Suprapubic skin (tissue), 4 donors: ENCODE data around the gene TMTC1. TPM values are rescaled to one million over a fixed set of nuclear protein-coding genes. Genes with fewer than 3 reads are reported as not detected.

ENCODE experiments used
- DNase-seq, 2 donors: peaks; one replicate each; pipeline ENCODE4 v3.0.0-alpha.2; 2019; ENCODE audit warnings: low spot score in 2 of 2
- H3K27ac ChIP-seq: fragments of 200-600 bp; sonication (generic); one replicate; pipeline ENCODE4 v1.5.1; 2019
- H3K27me3 ChIP-seq: fragments of 200-600 bp; sonication (generic); one replicate; pipeline ENCODE4 v1.5.1; 2019
- H3K36me3 ChIP-seq: fragments of 200-600 bp; sonication (generic); one replicate; pipeline ENCODE4 v1.5.1; 2019
- H3K4me1 ChIP-seq: fragments of 200-600 bp; sonication (generic); one replicate; pipeline ENCODE4 v1.5.1; 2019
- H3K4me3 ChIP-seq: fragments of 200-600 bp; sonication (generic); one replicate; pipeline ENCODE4 v1.5.1; 2019; ENCODE audit warnings: mild to moderate bottlenecking
- H3K9me3 ChIP-seq: fragments of 200-600 bp; sonication (generic); one replicate; pipeline ENCODE4 v1.5.1; 2019
- EP300 ChIP-seq: sonication (generic); formaldehyde crosslinking; IDR thresholded peaks from one replicate; pipeline ENCODE4 v1.6.1; 2017; ENCODE audit warnings: antibody characterized with exemption
- POLR2A ChIP-seq, 2 donors: fragments of 450-650 bp; IDR thresholded peaks; one replicate each; pipeline ENCODE4 v1.6.1; 2017; ENCODE audit warnings: antibody characterized with exemption in 2 of 2, mild to moderate bottlenecking in 2 of 2, moderate library complexity in 2 of 2
- POLR2AphosphoS5 ChIP-seq, 3 donors: sonication (generic); formaldehyde crosslinking; IDR thresholded peaks; one replicate each; pipeline ENCODE4 v1.6.1; 2017; ENCODE audit warnings: antibody characterized with exemption in 3 of 3
- WGBS: methylation state at CpG from one replicate; pipeline ENCODE4 v1.1.5; 2018; 5-methylcytosine and 5-hydroxymethylcytosine counted together
- total RNA-seq, 4 donors: library from RNA; depleted of rRNA; stranded (reverse); fragments of >200 nt; gene quantifications; one replicate each; pipeline ENCODE4 v1.1.0, GENCODE V29; 2016
- TF ChIP-seq, protein P1 (sequence below), 2 donors: fragments of 200-600 bp in 1 of 2; fragments of 450-650 bp in 1 of 2; sonication (generic) in 1 of 2; IDR thresholded peaks; one replicate each; pipeline ENCODE4 v1.5.1; 2016 to 2019; ENCODE audit warnings: antibody characterized with exemption in 2 of 2, mild to moderate bottlenecking in 1 of 2, moderate library complexity in 1 of 2

The TMTC1 gene
- total RNA-seq, 4 donors from 2014 or later: 11.0 to 25.8 (median 19.5) TPM

DNA sequence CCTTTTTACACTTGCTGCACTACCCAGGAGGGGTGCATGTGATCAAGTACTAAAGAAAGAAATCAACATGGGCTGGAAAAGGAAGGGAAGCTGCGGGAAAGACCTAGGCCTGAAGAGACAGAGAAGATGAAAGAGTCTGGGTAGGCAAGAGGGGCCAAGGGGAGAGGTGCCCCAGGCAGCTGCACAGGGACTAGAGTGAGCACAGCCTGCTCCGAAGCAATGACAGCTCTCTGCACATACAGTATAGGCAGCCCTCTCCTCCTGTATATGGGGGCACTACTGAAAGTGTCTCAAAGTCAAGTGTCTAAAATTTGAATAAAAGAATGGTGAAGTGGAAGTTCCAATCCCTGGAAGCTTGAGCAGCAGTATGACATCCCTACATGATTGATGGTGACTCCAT, 112.0 kb downstream of the TMTC1 start:
- no peak for DNase-seq
- TF ChIP-seq, protein P1, sequence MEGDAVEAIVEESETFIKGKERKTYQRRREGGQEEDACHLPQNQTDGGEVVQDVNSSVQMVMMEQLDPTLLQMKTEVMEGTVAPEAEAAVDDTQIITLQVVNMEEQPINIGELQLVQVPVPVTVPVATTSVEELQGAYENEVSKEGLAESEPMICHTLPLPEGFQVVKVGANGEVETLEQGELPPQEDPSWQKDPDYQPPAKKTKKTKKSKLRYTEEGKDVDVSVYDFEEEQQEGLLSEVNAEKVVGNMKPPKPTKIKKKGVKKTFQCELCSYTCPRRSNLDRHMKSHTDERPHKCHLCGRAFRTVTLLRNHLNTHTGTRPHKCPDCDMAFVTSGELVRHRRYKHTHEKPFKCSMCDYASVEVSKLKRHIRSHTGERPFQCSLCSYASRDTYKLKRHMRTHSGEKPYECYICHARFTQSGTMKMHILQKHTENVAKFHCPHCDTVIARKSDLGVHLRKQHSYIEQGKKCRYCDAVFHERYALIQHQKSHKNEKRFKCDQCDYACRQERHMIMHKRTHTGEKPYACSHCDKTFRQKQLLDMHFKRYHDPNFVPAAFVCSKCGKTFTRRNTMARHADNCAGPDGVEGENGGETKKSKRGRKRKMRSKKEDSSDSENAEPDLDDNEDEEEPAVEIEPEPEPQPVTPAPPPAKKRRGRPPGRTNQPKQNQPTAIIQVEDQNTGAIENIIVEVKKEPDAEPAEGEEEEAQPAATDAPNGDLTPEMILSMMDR (IDR thresholded peaks at IDR 0.05): no peak
- TF ChIP-seq POLR2A (IDR thresholded peaks at IDR 0.05) (no peak), EP300 (no peak), POLR2AphosphoS5 (IDR thresholded peaks at IDR 0.05) (no peak)
- Histone ChIP-seq H3K4me1 (no peaks in the 10 kb centered on the region), H3K4me3 (no peak overlapping the region), H3K9me3 (no peaks in the 10 kb centered on the region), H3K27me3 (no peaks in the 10 kb centered on the region), H3K27ac (no peak overlapping the region), H3K36me3 (no peaks in the 10 kb centered on the region)
- 90% methylated on average over 2 of the region's 2 CpGs for WGBS

DNA sequence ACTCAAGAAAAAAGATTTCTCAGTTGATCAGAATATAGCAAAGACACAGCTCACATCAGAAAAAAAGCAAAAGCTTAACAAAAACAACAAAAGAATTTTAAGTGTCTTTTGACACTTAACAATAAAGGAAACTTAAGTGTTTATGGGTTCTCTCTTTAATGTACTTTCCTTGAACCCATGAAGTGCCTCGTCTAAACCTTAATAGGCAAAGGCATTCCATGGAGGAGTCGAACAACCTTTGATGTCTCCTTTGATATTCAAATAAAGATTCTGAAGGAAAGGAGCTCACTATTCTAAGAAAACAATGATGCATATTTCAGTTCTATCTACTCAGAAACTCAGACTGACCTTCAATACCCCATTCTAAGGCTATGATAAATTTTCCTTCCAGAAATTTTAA, 116.7 kb downstream of the TMTC1 start:
- TF ChIP-seq EP300 (no peak), POLR2A (IDR thresholded peaks at IDR 0.05) (no peak), POLR2AphosphoS5 (IDR thresholded peaks at IDR 0.05) (no peak)
- TF ChIP-seq, protein P1 (IDR thresholded peaks at IDR 0.05): no peak
- H3K36me3 ChIP-seq: no peaks in the 10 kb centered on the region
- no peak for DNase-seq
- no peaks in the 10 kb centered on the region for H3K9me3 ChIP-seq
- no peak overlapping the region for H3K27ac ChIP-seq
- 74% methylated on average over 2 of the region's 2 CpGs for WGBS
- no peak overlapping the region for H3K4me3 ChIP-seq
- H3K4me1 ChIP-seq: no peaks in the 10 kb centered on the region
- no peaks in the 10 kb centered on the region for H3K27me3 ChIP-seq

DNA sequence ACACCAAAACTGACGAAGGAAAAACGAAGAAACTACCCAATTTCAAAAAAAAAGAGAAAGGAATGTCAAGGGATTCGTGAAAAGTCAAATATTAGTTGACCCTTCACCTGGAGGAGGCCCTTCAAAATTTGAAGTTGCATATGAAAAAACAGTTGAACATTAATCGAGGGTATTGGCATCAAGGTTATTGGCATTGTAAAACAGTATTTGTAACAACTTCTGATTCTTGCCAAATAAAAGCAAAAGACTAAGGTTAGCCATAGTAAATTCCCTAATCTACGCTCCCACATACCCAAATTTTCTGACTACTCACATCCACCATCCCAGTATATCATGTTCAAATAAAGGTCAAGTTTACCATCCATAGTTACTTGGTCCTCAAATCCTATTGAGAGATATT, 118.6 kb downstream of the TMTC1 start:
- no peak for DNase-seq
- H3K9me3 ChIP-seq: no peaks in the 10 kb centered on the region
- WGBS: 82% methylated on average over 5 of the region's 5 CpGs
- H3K4me1 ChIP-seq: no peaks in the 10 kb centered on the region
- no peak overlapping the region for H3K4me3 ChIP-seq
- no peaks in the 10 kb centered on the region for H3K27me3 ChIP-seq
- TF ChIP-seq POLR2A (IDR thresholded peaks at IDR 0.05): no peak
- TF ChIP-seq, protein P1 (IDR thresholded peaks at IDR 0.05): no peak
- no peak for TF ChIP-seq EP300
- TF ChIP-seq POLR2AphosphoS5 (IDR thresholded peaks at IDR 0.05): no peak
- H3K36me3 ChIP-seq: no peaks in the 10 kb centered on the region
- H3K27ac ChIP-seq: no peak overlapping the region

DNA sequence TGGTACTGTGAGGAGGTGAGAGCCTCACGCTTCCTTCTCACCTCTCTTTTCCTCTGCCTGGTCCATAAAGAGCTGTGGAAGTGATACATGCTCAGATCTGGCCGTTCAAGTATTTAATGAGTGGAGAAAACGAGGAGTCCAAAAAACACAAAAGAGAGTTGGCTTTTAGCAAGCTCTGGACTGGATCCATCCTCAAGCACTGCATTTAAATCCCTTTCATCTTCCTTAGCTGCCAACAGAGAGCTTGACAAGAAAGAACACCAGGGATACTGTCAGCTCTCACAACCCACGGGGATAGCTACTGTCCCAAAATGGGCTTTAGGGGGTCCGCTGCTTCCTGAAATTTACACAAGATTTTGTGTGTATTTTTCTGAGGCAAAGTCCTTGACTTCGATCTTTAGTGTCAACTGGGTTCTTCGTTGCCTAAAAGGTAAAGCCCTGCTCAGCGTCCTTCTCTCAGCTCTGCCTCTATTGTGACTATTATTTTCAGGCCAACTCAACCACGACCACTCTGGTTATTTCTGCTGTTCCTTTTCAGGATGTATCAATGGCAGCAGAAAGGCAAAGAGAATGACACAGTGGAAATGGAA, 120.9 kb downstream of the TMTC1 start:
- 66% methylated on average over 9 of the region's 9 CpGs for WGBS
- no peaks in the 10 kb centered on the region for H3K4me1 ChIP-seq
- TF ChIP-seq POLR2AphosphoS5 (IDR thresholded peaks at IDR 0.05): no peak
- no peak for TF ChIP-seq EP300
- no peak for TF ChIP-seq POLR2A (IDR thresholded peaks at IDR 0.05)
- TF ChIP-seq, protein P1 (IDR thresholded peaks at IDR 0.05): no peak
- H3K4me3 ChIP-seq: no peak overlapping the region
- H3K9me3 ChIP-seq: no peaks in the 10 kb centered on the region
- no peak for DNase-seq
- no peaks in the 10 kb centered on the region for H3K27me3 ChIP-seq
- H3K27ac ChIP-seq: no peak overlapping the region
- no peaks in the 10 kb centered on the region for H3K36me3 ChIP-seq

DNA sequence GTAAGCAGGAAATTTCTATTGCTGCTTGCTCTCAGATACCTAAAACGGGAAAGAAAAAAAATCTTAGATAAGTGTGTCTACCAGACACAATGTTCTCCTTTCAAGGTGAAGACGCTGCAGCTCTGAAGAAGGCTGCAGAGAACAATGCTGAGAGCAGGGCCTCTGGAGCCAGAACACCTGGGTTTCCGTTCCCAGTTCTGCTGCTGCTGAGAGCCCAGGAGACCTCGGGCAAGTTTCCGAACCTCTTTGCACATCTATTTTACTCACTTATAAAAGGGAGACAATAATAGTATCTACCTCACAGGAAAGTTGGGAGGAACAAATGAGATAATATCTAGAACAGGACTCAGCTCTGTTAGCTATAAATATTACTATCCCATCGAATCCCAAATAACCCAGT, 122.9 kb downstream of the TMTC1 start:
- H3K27ac ChIP-seq: no peak overlapping the region
- H3K36me3 ChIP-seq: no peaks in the 10 kb centered on the region
- DNase-seq: no peak
- WGBS: 86% methylated on average over 6 of the region's 6 CpGs
- no peak overlapping the region for H3K4me3 ChIP-seq
- H3K27me3 ChIP-seq: no peaks in the 10 kb centered on the region
- no peak for TF ChIP-seq EP300
- H3K9me3 ChIP-seq: no peaks in the 10 kb centered on the region
- H3K4me1 ChIP-seq: no peaks in the 10 kb centered on the region
